GM23338 (cell line): ENCODE measurements around the gene IER5L. TPM values are rescaled to one million over a fixed set of nuclear protein-coding genes. Genes with fewer than 3 reads are reported as not detected.

Experiments used
- ATAC-seq: fragments of 200-7000 bp; cut with Tn5 transposase; 3 replicates; pipeline ENCODE4 v1.9.1; 2020
- DNase-seq: peaks from one replicate; pipeline ENCODE4 v3.0.0-alpha.2; 2015; ENCODE audit warnings: low spot score
- H2AFZ ChIP-seq: fragments of 200-600 bp; sonication (generic); 2 replicates; pipeline ENCODE4 v1.8.0; 2016; ENCODE audit warnings: antibody characterized with exemption, mild to moderate bottlenecking, moderate library complexity
- H3F3A ChIP-seq: fragments of 200-600 bp; sonication (generic); replicated peaks from 2 replicates; pipeline ENCODE4 v1.8.0; 2017; ENCODE audit warnings: antibody characterized with exemption, mixed run types, low read depth
- H3K27ac ChIP-seq: fragments of 200-600 bp; sonication (generic); 2 replicates; pipeline ENCODE4 v1.6.1; 2016; ENCODE audit warnings: low read depth
- H3K27me3 ChIP-seq: fragments of 200-600 bp; sonication (generic); 2 replicates; pipeline ENCODE4 v1.8.0; 2016; ENCODE audit warnings: mild to moderate bottlenecking, mixed run types, moderate library complexity; ENCODE audit not compliant: insufficient read depth
- H3K36me3 ChIP-seq: fragments of 200-600 bp; sonication (generic); 2 replicates; pipeline ENCODE4 v1.8.0; 2016; ENCODE audit warnings: mild to moderate bottlenecking; ENCODE audit not compliant: insufficient read depth
- H3K4me1 ChIP-seq: fragments of 200-600 bp; sonication (generic); 2 replicates; pipeline ENCODE4 v1.8.0; 2016; ENCODE audit warnings: mild to moderate bottlenecking, moderate library complexity; ENCODE audit not compliant: insufficient read depth
- H3K4me2 ChIP-seq: fragments of 200-600 bp; sonication (generic); 2 replicates; pipeline ENCODE4 v1.7.1; 2017; ENCODE audit warnings: mixed run types
- H3K4me3 ChIP-seq: fragments of 200-600 bp; sonication (generic); 2 replicates; pipeline ENCODE4 v1.6.1; 2016; ENCODE audit warnings: mixed run types
- H3K79me2 ChIP-seq: fragments of 200-600 bp; sonication (generic); replicated peaks from 2 replicates; pipeline ENCODE4 v1.8.0; 2017; ENCODE audit warnings: mild to moderate bottlenecking; ENCODE audit not compliant: insufficient read depth
- H3K9me2 ChIP-seq: fragments of 200-600 bp; sonication (generic); 2 replicates; pipeline ENCODE4 v1.8.0; 2017; ENCODE audit not compliant: insufficient read depth
- H4K20me1 ChIP-seq: fragments of 200-600 bp; sonication (generic); replicated peaks from 2 replicates; pipeline ENCODE4 v1.8.0; 2017; ENCODE audit warnings: mild to moderate bottlenecking; ENCODE audit not compliant: insufficient read depth
- H3K27ac Mint-ChIP-seq: 2 replicates; pipeline ENCODE4 v1.8.0; 2020; ENCODE audit warnings: inconsistent platforms, mild to moderate bottlenecking, moderate library complexity, mixed read lengths
- H3K27me3 Mint-ChIP-seq: 3 replicates; pipeline ENCODE4 v1.8.0; 2022; ENCODE audit warnings: low read depth, mild to moderate bottlenecking, moderate library complexity, mixed read lengths, inconsistent platforms; ENCODE audit not compliant: insufficient read depth, poor library complexity
- H3K36me3 Mint-ChIP-seq: 3 replicates; pipeline ENCODE4 v1.8.0; 2021; ENCODE audit warnings: low read depth, mild to moderate bottlenecking, inconsistent platforms, moderate library complexity, mixed read lengths
- H3K4me1 Mint-ChIP-seq: 3 replicates; pipeline ENCODE4 v1.8.0; 2020; ENCODE audit warnings: mild to moderate bottlenecking, inconsistent platforms, mixed read lengths
- H3K4me3 Mint-ChIP-seq: 3 replicates; pipeline ENCODE4 v1.8.0; 2021; ENCODE audit warnings: moderate library complexity, mild to moderate bottlenecking, inconsistent platforms, mixed read lengths
- H3K9me3 Mint-ChIP-seq: 3 replicates; pipeline ENCODE4 v1.8.0; 2020; ENCODE audit warnings: moderate library complexity, mild to moderate bottlenecking, inconsistent platforms, mixed read lengths
- CREB1 ChIP-seq: fragments of 250-450 bp; sonication (Bioruptor Pico); IDR thresholded peaks from 2 replicates; pipeline ENCODE4 v1.5.0; 2020; ENCODE audit warnings: low read depth, mild to moderate bottlenecking, moderate library complexity
- CTCF ChIP-seq, 2 experiments: fragments of 200-600 bp in 1 of 2; sonication (generic) in 1 of 2; conservative IDR thresholded peaks; 2 replicates each; pipeline versions ENCODE4 v1.5.1 to v1.6.1; 2016 to 2017; ENCODE audit warnings: antibody characterized with exemption in 2 of 2, low read depth in 2 of 2, mild to moderate bottlenecking in 2 of 2, moderate library complexity in 1 of 2
- EZH2 ChIP-seq: fragments of 200-600 bp; sonication (generic); IDR thresholded peaks from one replicate; pipeline ENCODE4 v1.8.0; 2017; ENCODE audit warnings: antibody characterized with exemption, mild to moderate bottlenecking, low read depth; ENCODE audit not compliant: unreplicated experiment
- NANOG ChIP-seq: IDR thresholded peaks from 2 replicates; pipeline ENCODE4 v1.6.1; 2016; ENCODE audit warnings: antibody characterized with exemption, borderline replicate concordance
- STAT1 ChIP-seq: IDR thresholded peaks from one replicate; pipeline ENCODE4 v1.6.1; 2016; ENCODE audit warnings: antibody characterized with exemption; ENCODE audit not compliant: unreplicated experiment
- ZNF114 ChIP-seq: fragments of 250-450 bp; sonication (Bioruptor Pico); IDR thresholded peaks from 2 replicates; pipeline ENCODE4 v1.5.0; 2020; ENCODE audit warnings: mild to moderate bottlenecking, moderate library complexity
- ZNF331 ChIP-seq: fragments of 250-450 bp; sonication (Bioruptor Pico); IDR thresholded peaks from 2 replicates; pipeline ENCODE4 v1.5.0; 2020; ENCODE audit warnings: low read depth, mild to moderate bottlenecking, moderate library complexity
- polyA plus RNA-seq: library from polyadenylated mRNA; unstranded; fragments of >200 nt; fragmentation: Nextera tagmentation; extraction: Ambion mirVana; gene quantifications from 2 replicates; pipeline ENCODE4 v1.2.1, GENCODE V29; 2016
- total RNA-seq: library from RNA; depleted of rRNA; stranded (reverse); fragments of >200 nt; shearing (Covaris generic); gene quantifications from 2 replicates; pipeline ENCODE4 v1.2.3, GENCODE V29; 2014
- TF ChIP-seq, protein P1 (sequence below): fragments of 250-450 bp; sonication (Bioruptor Pico); IDR thresholded peaks from 2 replicates; pipeline ENCODE4 v1.5.0; 2020; ENCODE audit warnings: mild to moderate bottlenecking, moderate library complexity
- TF ChIP-seq, protein P2 (sequence below): IDR thresholded peaks from 2 replicates; pipeline ENCODE4 v1.6.1; 2016; ENCODE audit warnings: antibody characterized with exemption
- TF ChIP-seq, protein P3 (sequence below): IDR thresholded peaks from one replicate; pipeline ENCODE4 v1.6.1; 2018; ENCODE audit warnings: antibody characterized with exemption; ENCODE audit not compliant: unreplicated experiment

IER5L gene
- total and polyA plus RNA-seq, 2 experiments from 2014 or later = 0.19 to 0.90 TPM

GRCh38 chr9:129156163-129156562 lies 21.9 kb downstream of the IER5L start (continued):
- TF ChIP-seq, protein P1, sequence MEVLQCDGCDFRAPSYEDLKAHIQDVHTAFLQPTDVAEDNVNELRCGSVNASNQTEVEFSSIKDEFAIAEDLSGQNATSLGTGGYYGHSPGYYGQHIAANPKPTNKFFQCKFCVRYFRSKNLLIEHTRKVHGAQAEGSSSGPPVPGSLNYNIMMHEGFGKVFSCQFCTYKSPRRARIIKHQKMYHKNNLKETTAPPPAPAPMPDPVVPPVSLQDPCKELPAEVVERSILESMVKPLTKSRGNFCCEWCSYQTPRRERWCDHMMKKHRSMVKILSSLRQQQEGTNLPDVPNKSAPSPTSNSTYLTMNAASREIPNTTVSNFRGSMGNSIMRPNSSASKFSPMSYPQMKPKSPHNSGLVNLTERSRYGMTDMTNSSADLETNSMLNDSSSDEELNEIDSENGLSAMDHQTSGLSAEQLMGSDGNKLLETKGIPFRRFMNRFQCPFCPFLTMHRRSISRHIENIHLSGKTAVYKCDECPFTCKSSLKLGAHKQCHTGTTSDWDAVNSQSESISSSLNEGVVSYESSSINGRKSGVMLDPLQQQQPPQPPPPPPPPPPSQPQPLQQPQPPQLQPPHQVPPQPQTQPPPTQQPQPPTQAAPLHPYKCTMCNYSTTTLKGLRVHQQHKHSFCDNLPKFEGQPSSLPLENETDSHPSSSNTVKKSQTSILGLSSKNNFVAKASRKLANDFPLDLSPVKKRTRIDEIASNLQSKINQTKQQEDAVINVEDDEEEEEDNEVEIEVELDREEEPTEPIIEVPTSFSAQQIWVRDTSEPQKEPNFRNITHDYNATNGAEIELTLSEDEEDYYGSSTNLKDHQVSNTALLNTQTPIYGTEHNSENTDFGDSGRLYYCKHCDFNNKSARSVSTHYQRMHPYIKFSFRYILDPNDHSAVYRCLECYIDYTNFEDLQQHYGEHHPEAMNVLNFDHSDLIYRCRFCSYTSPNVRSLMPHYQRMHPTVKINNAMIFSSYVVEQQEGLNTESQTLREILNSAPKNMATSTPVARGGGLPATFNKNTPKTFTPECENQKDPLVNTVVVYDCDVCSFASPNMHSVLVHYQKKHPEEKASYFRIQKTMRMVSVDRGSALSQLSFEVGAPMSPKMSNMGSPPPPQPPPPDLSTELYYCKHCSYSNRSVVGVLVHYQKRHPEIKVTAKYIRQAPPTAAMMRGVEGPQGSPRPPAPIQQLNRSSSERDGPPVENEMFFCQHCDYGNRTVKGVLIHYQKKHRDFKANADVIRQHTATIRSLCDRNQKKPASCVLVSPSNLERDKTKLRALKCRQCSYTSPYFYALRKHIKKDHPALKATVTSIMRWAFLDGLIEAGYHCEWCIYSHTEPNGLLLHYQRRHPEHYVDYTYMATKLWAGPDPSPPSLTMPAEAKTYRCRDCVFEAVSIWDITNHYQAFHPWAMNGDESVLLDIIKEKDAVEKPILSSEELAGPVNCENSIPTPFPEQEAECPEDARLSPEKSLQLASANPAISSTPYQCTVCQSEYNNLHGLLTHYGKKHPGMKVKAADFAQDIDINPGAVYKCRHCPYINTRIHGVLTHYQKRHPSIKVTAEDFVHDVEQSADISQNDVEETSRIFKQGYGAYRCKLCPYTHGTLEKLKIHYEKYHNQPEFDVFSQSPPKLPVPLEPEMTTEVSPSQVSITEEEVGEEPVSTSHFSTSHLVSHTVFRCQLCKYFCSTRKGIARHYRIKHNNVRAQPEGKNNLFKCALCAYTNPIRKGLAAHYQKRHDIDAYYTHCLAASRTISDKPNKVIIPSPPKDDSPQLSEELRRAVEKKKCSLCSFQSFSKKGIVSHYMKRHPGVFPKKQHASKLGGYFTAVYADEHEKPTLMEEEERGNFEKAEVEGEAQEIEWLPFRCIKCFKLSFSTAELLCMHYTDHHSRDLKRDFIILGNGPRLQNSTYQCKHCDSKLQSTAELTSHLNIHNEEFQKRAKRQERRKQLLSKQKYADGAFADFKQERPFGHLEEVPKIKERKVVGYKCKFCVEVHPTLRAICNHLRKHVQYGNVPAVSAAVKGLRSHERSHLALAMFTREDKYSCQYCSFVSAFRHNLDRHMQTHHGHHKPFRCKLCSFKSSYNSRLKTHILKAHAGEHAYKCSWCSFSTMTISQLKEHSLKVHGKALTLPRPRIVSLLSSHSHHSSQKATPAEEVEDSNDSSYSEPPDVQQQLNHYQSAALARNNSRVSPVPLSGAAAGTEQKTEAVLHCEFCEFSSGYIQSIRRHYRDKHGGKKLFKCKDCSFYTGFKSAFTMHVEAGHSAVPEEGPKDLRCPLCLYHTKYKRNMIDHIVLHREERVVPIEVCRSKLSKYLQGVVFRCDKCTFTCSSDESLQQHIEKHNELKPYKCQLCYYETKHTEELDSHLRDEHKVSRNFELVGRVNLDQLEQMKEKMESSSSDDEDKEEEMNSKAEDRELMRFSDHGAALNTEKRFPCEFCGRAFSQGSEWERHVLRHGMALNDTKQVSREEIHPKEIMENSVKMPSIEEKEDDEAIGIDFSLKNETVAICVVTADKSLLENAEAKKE = no peak
- TF ChIP-seq, protein P2, sequence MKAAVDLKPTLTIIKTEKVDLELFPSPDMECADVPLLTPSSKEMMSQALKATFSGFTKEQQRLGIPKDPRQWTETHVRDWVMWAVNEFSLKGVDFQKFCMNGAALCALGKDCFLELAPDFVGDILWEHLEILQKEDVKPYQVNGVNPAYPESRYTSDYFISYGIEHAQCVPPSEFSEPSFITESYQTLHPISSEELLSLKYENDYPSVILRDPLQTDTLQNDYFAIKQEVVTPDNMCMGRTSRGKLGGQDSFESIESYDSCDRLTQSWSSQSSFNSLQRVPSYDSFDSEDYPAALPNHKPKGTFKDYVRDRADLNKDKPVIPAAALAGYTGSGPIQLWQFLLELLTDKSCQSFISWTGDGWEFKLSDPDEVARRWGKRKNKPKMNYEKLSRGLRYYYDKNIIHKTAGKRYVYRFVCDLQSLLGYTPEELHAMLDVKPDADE = no peak
- TF ChIP-seq NANOG (no peak), STAT1 (no peak), EZH2 (no peak)

- Mint-ChIP-seq H3K4me3 (no peak overlapping the region), H3K9me3 (no peaks in the 10 kb centered on the region), H3K27me3 (peaks cover 12% of the 10 kb centered on the region), H3K4me1 (no peaks in the 10 kb centered on the region; the same call in 2 of the 3 replicates), H3K36me3 (peaks cover 8% of the 10 kb centered on the region), H3K27ac (no peak overlapping the region)
- Histone ChIP-seq H3K27ac (no peak overlapping the region), H3F3A (no peaks in the 10 kb centered on the region), H3K4me1 (no peaks in the 10 kb centered on the region), H3K4me2 (no peak overlapping the region), H3K36me3 (no peaks in the 10 kb centered on the region), H3K27me3 (no peaks in the 10 kb centered on the region), H2AFZ (no peak overlapping the region), H3K9me2 (no peaks in the 10 kb centered on the region), H3K4me3 (no peak overlapping the region), H4K20me1 (no peaks in the 10 kb centered on the region), H3K79me2 (no peaks in the 10 kb centered on the region)
- ATAC-seq = no peak
- no peak for DNase-seq
- TF ChIP-seq EZH2 (no peak), ZNF331 (CRISPR knock-in tag) (no peak), ZNF114 (CRISPR knock-in tag) (no peak), CREB1 (CRISPR knock-in tag) (no peak), CTCF (conservative IDR thresholded peaks at IDR 0.05; ENCODE audit: low read depth in 2 of 2) (no peak), NANOG (no peak)
- TF ChIP-seq, protein P3, sequence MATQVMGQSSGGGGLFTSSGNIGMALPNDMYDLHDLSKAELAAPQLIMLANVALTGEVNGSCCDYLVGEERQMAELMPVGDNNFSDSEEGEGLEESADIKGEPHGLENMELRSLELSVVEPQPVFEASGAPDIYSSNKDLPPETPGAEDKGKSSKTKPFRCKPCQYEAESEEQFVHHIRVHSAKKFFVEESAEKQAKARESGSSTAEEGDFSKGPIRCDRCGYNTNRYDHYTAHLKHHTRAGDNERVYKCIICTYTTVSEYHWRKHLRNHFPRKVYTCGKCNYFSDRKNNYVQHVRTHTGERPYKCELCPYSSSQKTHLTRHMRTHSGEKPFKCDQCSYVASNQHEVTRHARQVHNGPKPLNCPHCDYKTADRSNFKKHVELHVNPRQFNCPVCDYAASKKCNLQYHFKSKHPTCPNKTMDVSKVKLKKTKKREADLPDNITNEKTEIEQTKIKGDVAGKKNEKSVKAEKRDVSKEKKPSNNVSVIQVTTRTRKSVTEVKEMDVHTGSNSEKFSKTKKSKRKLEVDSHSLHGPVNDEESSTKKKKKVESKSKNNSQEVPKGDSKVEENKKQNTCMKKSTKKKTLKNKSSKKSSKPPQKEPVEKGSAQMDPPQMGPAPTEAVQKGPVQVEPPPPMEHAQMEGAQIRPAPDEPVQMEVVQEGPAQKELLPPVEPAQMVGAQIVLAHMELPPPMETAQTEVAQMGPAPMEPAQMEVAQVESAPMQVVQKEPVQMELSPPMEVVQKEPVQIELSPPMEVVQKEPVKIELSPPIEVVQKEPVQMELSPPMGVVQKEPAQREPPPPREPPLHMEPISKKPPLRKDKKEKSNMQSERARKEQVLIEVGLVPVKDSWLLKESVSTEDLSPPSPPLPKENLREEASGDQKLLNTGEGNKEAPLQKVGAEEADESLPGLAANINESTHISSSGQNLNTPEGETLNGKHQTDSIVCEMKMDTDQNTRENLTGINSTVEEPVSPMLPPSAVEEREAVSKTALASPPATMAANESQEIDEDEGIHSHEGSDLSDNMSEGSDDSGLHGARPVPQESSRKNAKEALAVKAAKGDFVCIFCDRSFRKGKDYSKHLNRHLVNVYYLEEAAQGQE = no peak
- TF ChIP-seq, protein P2 = no peak
These were observed 23.1 kb downstream of the IER5L start for GRCh38 chr9:129154866-129155477.
